GM21515 (cell line): ENCODE results near the gene ALG9.

Experiments
- ATAC-seq: cut with Tn5 transposase; IDR thresholded peaks from one replicate; pipeline ENCODE4 v1.9.1; 2021; ENCODE audit not compliant: unreplicated experiment

ALG9 gene

DNA sequence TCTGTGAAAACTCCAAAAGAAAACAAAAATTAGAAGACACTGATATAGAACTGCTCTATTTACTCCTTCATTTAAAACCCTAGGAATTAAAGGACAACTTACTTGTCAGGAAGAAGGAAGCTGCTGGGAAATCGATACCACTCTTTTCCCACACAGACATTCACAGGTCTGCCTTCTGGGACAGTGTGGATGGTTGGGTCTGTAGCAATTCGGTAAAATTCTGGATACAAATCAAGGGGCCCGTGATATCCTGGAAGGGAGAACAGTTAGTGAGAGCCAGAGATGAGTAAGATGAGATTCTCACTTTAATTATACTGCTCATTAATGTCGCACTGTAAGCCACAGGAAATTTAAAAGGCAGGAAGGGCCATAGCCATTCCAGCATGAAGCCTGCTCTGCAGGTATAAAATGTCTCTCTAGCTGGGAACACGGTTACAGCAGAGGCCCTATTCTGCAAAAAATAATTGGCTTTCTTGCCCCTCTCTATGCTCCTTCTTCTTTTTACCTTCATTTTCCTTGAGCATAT lies 34.0 kb downstream of the ALG9 start:
- ATAC-seq: no peak

DNA sequence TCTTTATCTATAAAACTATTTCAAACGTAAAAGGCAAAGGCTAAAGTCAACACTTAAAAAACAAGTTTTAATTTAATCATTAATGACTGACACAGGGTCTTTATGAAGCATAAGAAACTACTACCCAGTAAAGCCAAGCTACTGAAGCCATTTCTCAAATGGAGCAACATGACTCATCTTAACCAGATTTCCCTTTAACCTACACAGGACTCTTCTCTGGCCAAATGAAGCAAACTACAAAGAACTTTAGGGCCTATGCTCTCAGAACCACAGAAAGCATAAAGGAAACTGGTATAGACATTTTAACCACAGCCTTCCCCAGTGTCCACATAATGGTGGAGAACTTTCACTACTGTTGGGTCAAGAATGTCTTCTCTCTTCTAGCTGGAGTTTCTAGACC lies 34.7 kb downstream of the ALG9 start:
- peak; percentile 46 for ATAC-seq

- no peak for ATAC-seq
These were observed 35.2 kb downstream of the ALG9 start for GRCh38 chr11:111836162-111836561.

DNA sequence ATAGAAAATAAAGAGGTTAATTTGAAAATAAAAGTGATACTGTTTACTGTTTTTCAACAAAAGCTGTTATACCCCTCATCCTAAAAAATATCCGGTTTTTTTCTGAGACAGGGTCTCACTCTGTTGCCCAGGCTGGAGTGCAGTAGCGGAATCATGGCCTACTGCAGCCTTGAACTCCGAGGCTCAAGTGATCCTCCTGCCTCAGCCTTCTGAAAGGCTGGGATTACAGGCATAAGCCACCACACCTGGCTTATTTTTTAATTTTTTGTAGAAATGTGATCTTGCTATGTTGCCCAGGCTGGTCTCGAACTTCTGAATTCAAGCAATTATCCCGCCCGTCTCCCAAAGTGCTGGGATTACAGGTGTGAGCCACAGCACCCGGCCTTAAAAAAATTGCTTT lies 35.7 kb downstream of the ALG9 start:
- ATAC-seq: no peak

- no peak for ATAC-seq
These were observed 36.8 kb downstream of the ALG9 start for GRCh38 chr11:111834432-111835163.

- no peak for ATAC-seq
These were observed 37.9 kb downstream of the ALG9 start for GRCh38 chr11:111833524-111833923.

DNA sequence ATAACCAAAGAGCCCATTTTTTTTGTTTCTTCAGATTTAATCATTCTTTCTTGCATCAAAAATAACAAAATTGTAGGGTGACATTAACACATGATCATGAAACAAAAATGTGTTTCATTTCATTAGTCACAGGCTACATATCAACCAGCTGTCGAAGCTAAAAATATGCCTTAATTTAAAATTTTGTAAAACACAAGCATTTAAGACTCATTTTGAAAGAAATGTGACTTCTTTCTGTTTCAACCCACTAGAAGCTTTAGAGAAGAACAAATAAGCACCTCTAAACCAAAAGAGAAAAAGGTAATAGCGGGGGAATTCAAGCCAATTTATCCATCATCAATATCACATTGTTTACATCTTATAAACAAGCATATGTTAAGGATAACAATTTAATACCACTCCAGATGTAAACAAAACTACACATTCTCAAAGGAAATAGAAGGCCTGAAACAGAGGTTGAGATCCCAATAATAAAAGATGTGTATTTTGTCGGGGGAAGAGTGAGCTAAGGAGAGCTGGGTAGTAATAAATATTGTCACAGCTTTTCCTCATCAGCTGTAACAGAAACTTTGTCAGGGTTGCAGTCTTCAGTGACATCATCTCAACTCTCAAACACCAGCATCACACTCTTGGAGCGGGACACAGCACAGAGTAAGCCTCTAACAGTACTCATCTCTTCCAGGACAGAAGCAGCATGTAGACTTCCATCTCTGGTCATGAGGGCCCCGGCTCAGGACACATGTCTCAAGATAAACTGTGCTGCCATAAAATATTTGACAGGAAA lies 42.0 kb downstream of the ALG9 start:
- no peak for ATAC-seq

DNA sequence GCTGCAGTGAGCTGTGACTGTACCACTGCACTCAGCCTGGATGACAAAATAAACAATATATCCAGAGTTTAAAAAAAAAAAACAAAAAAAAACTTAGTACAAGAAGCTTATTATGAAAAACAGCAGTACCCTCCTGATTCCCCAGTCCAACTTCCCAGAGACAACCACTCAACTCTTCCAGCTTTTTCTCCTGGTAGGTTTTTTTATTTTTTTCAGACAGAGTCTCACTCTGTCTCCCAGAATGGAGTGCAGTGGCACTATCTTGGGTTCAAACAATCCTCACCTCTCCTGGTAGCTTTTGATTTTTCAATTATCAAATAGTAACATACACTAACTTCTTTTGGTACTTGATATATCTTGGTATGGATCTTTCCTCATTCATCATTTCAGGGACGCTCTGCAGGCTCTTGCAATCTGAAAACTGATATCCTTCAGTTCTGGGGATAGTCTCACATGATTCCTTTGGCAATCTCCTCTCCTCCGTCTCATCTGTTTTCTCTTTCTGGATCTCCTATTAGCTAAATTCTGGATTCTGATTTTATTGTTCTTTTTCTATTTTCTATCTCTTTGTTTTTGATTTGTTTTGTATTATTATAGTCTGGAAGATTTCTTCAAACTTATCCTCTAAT lies 44.9 kb downstream of the ALG9 start:
- no peak for ATAC-seq

- no peak for ATAC-seq
These were observed 47.8 kb downstream of the ALG9 start for GRCh38 chr11:111823629-111824028.

DNA sequence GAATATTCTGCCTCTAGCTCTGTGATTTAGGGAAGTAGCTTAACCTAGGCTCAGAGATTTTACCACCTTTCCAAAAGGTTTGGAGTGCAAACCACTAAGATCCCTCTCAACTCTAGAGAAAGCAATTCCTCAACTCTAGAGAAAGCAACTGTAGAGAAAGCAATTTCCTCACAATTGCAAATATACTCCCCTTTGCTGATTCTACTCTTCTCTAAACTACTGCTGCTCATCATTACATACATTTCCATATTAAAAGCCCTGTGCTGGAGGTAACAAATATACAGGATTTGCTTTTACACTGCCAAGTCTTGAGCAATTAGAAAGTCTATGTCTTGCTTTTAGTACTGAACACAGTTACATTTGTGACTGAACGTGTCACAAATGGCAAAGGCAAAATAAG lies 48.2 kb downstream of the ALG9 start:
- no peak for ATAC-seq

- ATAC-seq: no peak
These were observed 51.5 kb downstream of the ALG9 start for GRCh38 chr11:111819829-111820237.

- ATAC-seq: no peak
These were observed 52.1 kb downstream of the ALG9 start for GRCh38 chr11:111819161-111819828.

GRCh38 chr11:111815489-111815888 lies 55.9 kb downstream of the ALG9 start:
- no peak for ATAC-seq

- no peak for ATAC-seq
These were observed 56.6 kb downstream of the ALG9 start for GRCh38 chr11:111814557-111815320.

GRCh38 chr11:111814106-111814505 lies 57.3 kb downstream of the ALG9 start:
- no peak for ATAC-seq

DNA sequence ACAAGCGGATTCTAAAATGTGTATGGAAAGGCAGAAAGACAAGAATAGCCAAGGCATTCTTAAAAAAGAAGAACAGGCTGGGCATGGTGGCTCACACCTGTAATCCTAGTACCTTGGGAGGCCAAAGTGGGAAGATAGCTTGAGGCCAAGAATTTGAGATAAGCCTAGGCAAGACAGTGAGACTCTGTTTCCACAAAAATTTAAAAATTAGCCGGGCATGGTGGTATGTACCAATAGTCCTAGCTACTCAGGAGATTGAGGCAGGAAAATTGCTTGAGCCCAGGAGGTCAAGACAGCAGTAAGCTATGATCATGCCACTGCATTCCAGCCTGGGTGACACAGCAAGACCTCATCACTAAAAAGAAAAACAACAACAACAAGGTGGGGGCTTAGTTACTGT lies 59.2 kb downstream of the ALG9 start:
- no peak for ATAC-seq

DNA sequence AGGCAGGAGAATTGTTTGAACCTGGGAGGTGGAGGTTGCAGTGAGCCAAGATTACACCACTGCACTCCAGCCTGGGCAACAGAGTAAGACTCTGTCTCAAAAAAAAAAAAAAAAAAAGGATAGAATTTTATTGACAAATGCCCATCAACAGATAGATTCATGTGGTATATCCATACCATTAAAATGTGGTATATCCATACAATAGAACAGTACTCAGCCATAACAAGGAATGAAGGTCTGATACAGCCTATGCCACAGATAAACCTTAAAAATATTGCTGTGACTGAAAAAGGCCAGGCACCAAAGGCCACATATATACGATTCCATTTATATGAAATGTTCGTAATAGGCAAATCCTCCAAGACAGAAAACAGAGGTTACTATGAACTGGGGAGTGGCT lies 59.9 kb downstream of the ALG9 start:
- ATAC-seq: no peak

DNA sequence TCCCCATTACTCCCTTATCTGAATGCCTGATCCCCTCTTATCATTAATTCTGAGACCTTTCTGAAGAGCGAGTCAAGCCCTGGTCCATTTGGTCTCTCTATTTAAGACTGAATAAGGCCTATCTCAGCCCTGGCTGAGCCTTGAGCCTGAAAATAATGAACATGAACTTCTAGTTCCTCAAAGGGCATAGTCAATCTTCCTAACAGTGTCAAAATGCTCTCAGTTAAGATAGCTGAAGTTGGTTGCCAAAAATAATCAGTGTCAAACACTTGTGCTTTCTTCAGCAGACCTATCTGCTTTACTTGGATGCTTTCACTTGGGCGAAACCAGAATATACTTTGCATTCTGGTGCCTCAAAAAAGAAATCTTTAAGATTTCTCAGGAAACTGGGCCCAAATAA lies 62.5 kb downstream of the ALG9 start:
- no peak for ATAC-seq

DNA sequence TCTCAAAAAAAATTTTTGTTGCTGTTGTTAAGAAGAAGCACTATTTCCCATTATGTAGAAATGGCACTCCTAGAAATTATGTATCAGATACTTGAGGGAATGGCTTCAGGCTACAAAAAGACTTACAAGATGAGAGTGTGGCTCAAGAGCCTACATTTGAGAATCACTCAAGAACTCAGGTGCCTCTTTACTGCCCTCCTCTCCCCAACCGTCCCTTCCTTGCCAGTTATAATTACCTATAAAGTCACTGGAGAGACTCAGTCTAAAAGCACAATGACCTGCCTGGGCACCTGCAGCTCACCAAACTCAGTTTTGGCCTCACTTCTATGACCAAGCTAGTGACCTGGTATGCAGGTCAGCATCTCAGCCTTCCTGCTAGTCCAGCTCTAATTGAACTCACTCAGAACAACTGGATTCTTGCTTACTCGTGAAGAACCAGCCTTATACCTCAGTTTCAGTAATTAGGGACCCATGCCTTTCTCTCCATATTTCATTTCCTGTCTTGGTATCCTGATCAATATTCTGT lies 63.3 kb downstream of the ALG9 start:
- no peak for ATAC-seq

GRCh38 chr11:111807076-111807475 lies 64.3 kb downstream of the ALG9 start:
- no peak for ATAC-seq
